DND-41 (cell line): ENCODE results near the gene UQCC2.

Experiments
- ATAC-seq: fragments of 200-7000 bp; cut with Tn5 transposase; 3 replicates; pipeline ENCODE4 v1.9.1; 2021; ENCODE audit warnings: low read depth; ENCODE audit not compliant: insufficient read depth
- DNase-seq: peaks from one replicate; pipeline ENCODE4 v3.0.0-alpha.2; 2020
- H2AFZ ChIP-seq: 2 replicates; pipeline ENCODE4 v1.6.0; 2012; ENCODE audit warnings: low read depth, low read length
- H3K27ac ChIP-seq: 2 replicates; pipeline ENCODE4 v1.5.1; 2012; ENCODE audit warnings: low read length, inconsistent platforms
- H3K27me3 ChIP-seq: fragments of 200-600 bp; sonication (generic); 2 replicates; pipeline ENCODE4 v1.6.0; 2012; ENCODE audit warnings: low read length, mild to moderate bottlenecking, inconsistent platforms; ENCODE audit not compliant: insufficient read depth, poor library complexity
- H3K36me3 ChIP-seq: 2 replicates; pipeline ENCODE4 v1.5.1; 2012; ENCODE audit warnings: low read length, inconsistent platforms; ENCODE audit not compliant: insufficient read depth
- H3K4me1 ChIP-seq: 2 replicates; pipeline ENCODE4 v1.5.1; 2012; ENCODE audit warnings: mild to moderate bottlenecking, low read length; ENCODE audit not compliant: insufficient read depth
- H3K4me2 ChIP-seq: 2 replicates; pipeline ENCODE4 v1.6.0; 2012; ENCODE audit warnings: mild to moderate bottlenecking, moderate library complexity, low read length, inconsistent platforms; ENCODE audit not compliant: insufficient read depth
- H3K4me3 ChIP-seq, 2 experiments: fragments of 200-600 bp in 1 of 2; shearing (Covaris generic) in 1 of 2; 2 replicates each; pipeline ENCODE4 v1.5.1; 2012 to 2016; ENCODE audit warnings: inconsistent platforms in 2 of 2, low read length in 2 of 2, mild to moderate bottlenecking in 2 of 2, low read depth in 1 of 2, moderate library complexity in 1 of 2
- H3K79me2 ChIP-seq: 2 replicates; pipeline ENCODE4 v1.6.0; 2012; ENCODE audit warnings: low read length, inconsistent platforms; ENCODE audit not compliant: insufficient read depth
- H3K9ac ChIP-seq: 2 replicates; pipeline ENCODE4 v1.6.0; 2012; ENCODE audit warnings: low read depth, mild to moderate bottlenecking, inconsistent platforms, low read length, moderate library complexity
- H3K9me3 ChIP-seq: 2 replicates; pipeline ENCODE4 v1.5.1; 2012; ENCODE audit warnings: low read length, moderate library complexity, mild to moderate bottlenecking, inconsistent platforms; ENCODE audit not compliant: insufficient read depth, severe bottlenecking
- H4K20me1 ChIP-seq: 2 replicates; pipeline ENCODE4 v1.6.0; 2012; ENCODE audit warnings: low read length; ENCODE audit not compliant: insufficient read depth
- CTCF ChIP-seq: IDR thresholded peaks from 2 replicates; pipeline ENCODE4 v1.5.1; 2012; ENCODE audit warnings: borderline replicate concordance, low read length, moderate library complexity, mild to moderate bottlenecking; ENCODE audit not compliant: poor library complexity, severe bottlenecking; ENCODE audit errors: extremely low read depth
- EZH2 ChIP-seq: IDR thresholded peaks from 3 replicates; pipeline ENCODE4 v1.6.1; 2012; ENCODE audit warnings: borderline replicate concordance, low read depth, mild to moderate bottlenecking, moderate library complexity, low read length, inconsistent platforms; ENCODE audit not compliant: severe bottlenecking

UQCC2 gene

GRCh38 chr6:33688006-33688405, 23.5 kb downstream of the UQCC2 start:
- H3K4me1 ChIP-seq, result no peaks in the 10 kb centered on the region
- H3K9me3 ChIP-seq, result no peaks in the 10 kb centered on the region
- DNase-seq (no peak), ATAC-seq (no peak)
- TF ChIP-seq EZH2, result no peak
- no peak for TF ChIP-seq CTCF
- H3K4me2 ChIP-seq, result no peak overlapping the region
- H3K27me3 ChIP-seq, result no peaks in the 10 kb centered on the region
- no peak overlapping the region for H3K9ac ChIP-seq
- H3K4me3 ChIP-seq, result no peak overlapping the region
- H3K79me2 ChIP-seq, result no peaks in the 10 kb centered on the region
- no peak overlapping the region for H3K27ac ChIP-seq
- 0 out of 2 replicates have a peak, but pooled peaks cover 3% of the 10 kb centered on the region for H4K20me1 ChIP-seq
- no peak overlapping the region for H2AFZ ChIP-seq
- peaks cover 99% of the 10 kb centered on the region for H3K36me3 ChIP-seq

GRCh38 chr6:33686981-33687975, 24.2 kb downstream of the UQCC2 start:
- TF ChIP-seq CTCF (no peak), EZH2 (no peak)
- Histone ChIP-seq H3K4me3 (no peak overlapping the region), H3K36me3 (peaks cover 99% of the 10 kb centered on the region), H2AFZ (no peak overlapping the region), H3K79me2 (no peaks in the 10 kb centered on the region), H3K27me3 (no peaks in the 10 kb centered on the region), H4K20me1 (0 out of 2 replicates have a peak, but pooled peaks cover 3% of the 10 kb centered on the region), H3K4me1 (no peaks in the 10 kb centered on the region), H3K9ac (no peak overlapping the region), H3K4me2 (no peak overlapping the region), H3K27ac (no peak overlapping the region), H3K9me3 (no peaks in the 10 kb centered on the region)
- ATAC-seq, result no peak
- no peak for DNase-seq

- Histone ChIP-seq H3K36me3 (peaks cover 99% of the 10 kb centered on the region), H3K27me3 (no peaks in the 10 kb centered on the region), H4K20me1 (0 out of 2 replicates have a peak, but pooled peaks cover 3% of the 10 kb centered on the region), H3K9me3 (no peaks in the 10 kb centered on the region), H3K27ac (no peak overlapping the region), H3K4me2 (no peak overlapping the region), H3K4me1 (no peaks in the 10 kb centered on the region), H3K4me3 (no peak overlapping the region), H2AFZ (no peak overlapping the region), H3K79me2 (no peaks in the 10 kb centered on the region), H3K9ac (no peak overlapping the region)
- TF ChIP-seq CTCF, result no peak
- TF ChIP-seq EZH2, result no peak
- DNase-seq, result no peak
- no peak for ATAC-seq
Observed at GRCh38 chr6:33686225-33686924, 25.1 kb downstream of the UQCC2 start.
